ENCODE data around the gene CLCA2. TPM values are rescaled to one million over a fixed set of nuclear protein-coding genes. Genes with fewer than 3 reads are reported as not detected.

The CLCA2 gene
- total RNA-seq, 1 donor from 2014 or later, result not detected

- H3K4me1 ChIP-seq, result no peaks in the 10 kb centered on the region
- TF ChIP-seq CTCF (IDR thresholded peaks at IDR 0.05), result no peak
- DNase-seq (ENCODE audit: low spot score in 2 of 2), result no peak
- no peak overlapping the region for H3K27ac ChIP-seq
- intact Hi-C loops (cut with DNase I), result no loop called here
- H3K36me3 ChIP-seq, result no peaks in the 10 kb centered on the region
- H3K4me3 ChIP-seq, result no peak overlapping the region
- no peaks in the 10 kb centered on the region for H3K9me3 ChIP-seq
- H3K27me3 ChIP-seq, result no peaks in the 10 kb centered on the region
Measured at GRCh38 chr1:86504895-86505563, 81.1 kb downstream of the CLCA2 start.

GRCh38 chr1:86505564-86505902 lies 81.6 kb downstream of the CLCA2 start:
- H3K27ac ChIP-seq, result no peak overlapping the region
- H3K27me3 ChIP-seq, result no peaks in the 10 kb centered on the region
- DNase-seq (ENCODE audit: low spot score in 2 of 2), result no peak
- no peaks in the 10 kb centered on the region for H3K4me1 ChIP-seq
- TF ChIP-seq CTCF (IDR thresholded peaks at IDR 0.05), result no peak
- no peak overlapping the region for H3K4me3 ChIP-seq
- H3K36me3 ChIP-seq, result no peaks in the 10 kb centered on the region
- no peaks in the 10 kb centered on the region for H3K9me3 ChIP-seq
- intact Hi-C loops (cut with DNase I), result no loop called here

Other genes starting within 250 kb of the CLCA2 start
- gene ODF2L, start 27.8 kb upstream of the CLCA2 start, total RNA-seq, result 6.2 TPM
- not detected for gene CLCA1, start 44.8 kb downstream of the CLCA2 start, total RNA-seq
- gene CLCA4, start 122.9 kb downstream of the CLCA2 start, total RNA-seq, result not detected